GM19328 (cell line): ENCODE data around the gene CRACR2A.

Experiments used
- ATAC-seq: cut with Tn5 transposase; IDR thresholded peaks from one replicate; pipeline ENCODE4 v1.9.1; 2021; ENCODE audit warnings: mild to moderate bottlenecking, moderate library complexity; ENCODE audit not compliant: unreplicated experiment

Gene CRACR2A

DNA sequence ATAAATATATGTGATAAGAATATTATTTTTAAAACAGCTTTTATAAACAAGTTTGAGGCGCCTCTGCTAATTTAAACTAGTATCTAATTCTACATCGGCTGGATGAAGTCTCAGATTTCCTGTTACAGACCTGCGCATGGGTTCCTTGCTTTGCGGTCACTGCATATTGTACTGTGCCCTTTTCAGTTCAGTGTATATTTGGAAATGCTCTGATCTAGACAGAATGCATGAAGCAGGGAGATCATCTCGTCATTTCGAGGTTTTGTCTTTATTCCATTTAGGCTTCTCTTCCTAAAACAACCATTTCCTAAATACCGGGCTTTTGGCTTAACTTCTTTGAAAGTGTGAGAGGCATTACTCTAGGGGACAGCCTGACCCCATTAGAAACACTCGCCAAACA, 25.6 kb downstream of the CRACR2A start:
- ATAC-seq = no peak

DNA sequence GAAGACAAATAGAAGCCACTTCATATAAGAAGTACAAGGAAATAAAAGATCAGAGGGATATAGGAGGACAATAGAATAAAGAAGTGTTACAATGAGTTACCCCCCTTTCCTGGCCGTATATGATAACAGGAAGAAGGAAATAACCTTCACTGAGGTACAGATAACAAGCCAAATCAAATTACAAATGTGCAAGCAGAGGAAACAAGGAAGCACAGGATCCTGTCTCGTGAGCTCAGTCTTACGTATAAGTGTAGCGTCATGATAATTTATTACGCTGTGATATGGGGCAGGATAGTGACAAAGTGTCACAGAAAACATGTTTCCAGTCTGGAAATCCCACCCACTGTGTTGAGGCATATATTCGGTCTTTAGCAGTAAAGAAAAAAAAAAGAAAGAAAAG, 26.5 kb downstream of the CRACR2A start:
- ATAC-seq = no peak

DNA sequence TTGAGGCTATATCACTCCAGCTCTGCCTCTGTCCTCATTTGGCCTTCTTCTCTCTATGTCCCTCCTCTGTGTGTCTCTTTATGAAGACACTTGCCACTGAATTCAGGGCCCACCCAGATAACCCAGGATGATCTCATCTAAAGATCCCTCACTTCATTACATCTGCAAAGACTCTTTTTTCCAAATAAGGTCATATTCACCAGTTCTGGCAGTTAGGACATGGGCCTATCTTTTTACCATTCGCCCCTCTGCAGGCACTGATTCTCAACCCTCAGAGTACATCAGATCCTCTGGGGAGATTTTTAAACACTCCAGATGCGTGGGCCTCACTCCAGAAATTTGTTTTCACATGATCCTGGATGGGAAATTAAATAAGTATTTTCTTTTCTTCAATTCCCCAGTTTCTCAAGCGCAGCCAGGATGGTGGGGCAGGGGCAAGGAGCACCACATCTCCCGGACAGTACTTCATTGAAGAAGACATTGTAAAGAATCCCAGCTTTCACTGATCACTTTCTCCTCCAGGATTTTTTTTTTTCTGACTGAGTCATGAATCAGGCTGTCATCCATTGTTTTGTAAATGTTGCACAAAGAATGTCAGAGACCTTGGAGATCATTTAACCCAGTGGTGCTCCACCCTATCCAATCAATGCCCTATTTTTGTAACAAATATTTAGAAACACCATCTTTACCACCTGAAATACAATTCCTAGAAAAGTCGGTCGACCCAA, 27.4 kb downstream of the CRACR2A start:
- ATAC-seq = no peak

DNA sequence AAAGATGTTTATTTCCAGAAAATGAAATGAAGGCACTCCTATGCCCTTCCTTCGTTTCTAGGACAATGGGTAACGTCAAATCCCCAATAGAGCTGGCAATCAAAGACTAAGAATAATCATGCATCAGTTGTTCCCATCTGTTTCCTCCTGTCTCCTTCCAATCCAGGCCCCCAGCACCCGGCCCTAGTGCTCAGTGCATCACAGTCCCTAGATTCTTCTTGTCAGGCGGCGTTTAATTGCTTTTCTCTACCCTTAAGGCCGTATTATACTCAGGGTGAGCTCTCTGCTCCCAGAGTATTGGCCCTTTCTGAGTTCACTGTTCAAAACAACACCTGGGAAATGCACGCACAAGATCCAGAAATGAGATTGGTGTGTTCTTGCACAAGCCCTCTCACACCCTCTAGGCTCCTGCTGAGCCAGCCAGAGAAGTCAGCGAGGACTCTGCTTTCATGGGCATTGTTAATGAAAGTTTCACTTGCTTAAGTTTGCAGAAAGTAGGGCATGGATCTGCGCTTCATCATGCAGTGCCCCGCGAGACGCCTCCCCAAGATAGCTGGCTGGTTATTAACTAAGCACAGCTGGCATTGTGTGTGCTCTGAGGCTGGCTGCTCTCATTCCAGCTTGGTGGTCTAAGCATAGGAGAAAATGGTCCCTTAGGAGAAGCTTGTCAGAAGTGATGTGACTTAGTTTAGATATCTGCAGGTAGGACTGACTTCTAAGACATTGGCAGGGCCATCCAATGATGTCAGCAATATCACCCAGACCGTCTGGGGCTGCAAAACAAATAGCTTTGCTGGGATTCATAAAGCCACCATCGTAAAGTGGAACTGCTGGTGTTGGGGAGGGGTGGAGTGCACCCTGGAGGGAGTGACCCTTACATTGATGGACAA, 28.7 kb downstream of the CRACR2A start:
- ATAC-seq = no peak

DNA sequence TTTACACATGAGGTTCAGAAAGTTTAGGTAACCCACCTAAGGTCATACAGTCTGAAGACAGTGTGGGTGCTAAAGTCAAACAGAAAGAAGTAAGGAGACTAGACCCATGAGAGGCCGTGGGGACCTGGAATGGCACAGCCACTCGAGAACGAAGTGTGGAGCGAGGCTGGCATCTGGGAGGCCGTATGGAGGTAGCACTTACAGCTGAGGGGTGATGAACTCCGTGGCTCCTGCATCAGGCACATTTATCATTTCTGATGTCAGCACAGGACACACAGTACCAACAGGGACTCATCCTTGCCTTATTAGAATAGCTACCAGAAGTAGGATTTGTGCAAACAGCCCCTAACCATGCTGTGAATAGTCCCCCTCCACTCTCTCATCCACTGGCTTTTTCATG, 30.5 kb downstream of the CRACR2A start:
- ATAC-seq = no peak

DNA sequence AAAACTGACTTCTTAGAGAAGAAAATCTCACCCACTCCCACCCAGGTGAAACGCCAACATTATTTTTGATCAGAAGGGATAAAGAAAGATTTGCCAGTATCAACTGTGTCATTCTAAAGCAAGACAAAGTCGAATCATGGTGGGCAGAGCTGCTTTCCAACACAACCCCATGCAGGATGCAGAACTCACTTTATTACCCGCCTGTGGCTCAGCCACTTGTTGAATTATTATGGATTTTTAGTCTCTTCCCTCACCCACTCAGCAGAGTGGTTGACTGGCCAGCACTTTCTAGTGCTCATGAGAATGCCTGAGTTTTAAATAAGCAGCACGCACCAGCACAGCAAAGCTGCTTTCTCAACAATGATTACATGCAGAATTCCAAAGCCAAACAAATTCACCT, 32.1 kb downstream of the CRACR2A start:
- ATAC-seq = no peak

DNA sequence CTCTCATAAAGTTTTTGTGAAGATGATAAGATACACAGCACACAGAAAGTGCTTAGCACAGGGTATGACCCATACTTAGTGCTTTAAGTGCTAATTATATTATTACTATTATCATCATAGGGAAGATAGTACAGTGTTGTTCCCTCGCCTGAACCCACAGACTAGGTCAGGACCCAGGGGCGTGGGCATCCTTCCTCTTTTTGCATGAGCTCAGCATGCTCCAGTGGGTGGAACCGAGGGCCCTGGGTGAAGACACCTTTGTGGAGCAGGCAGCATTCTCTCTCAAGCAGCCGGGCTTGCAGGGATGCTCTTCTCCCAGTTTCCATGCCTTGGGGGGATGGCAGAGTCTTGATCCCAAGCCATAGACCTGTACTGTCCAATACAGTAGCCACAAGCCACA, 34.8 kb downstream of the CRACR2A start:
- no peak for ATAC-seq

DNA sequence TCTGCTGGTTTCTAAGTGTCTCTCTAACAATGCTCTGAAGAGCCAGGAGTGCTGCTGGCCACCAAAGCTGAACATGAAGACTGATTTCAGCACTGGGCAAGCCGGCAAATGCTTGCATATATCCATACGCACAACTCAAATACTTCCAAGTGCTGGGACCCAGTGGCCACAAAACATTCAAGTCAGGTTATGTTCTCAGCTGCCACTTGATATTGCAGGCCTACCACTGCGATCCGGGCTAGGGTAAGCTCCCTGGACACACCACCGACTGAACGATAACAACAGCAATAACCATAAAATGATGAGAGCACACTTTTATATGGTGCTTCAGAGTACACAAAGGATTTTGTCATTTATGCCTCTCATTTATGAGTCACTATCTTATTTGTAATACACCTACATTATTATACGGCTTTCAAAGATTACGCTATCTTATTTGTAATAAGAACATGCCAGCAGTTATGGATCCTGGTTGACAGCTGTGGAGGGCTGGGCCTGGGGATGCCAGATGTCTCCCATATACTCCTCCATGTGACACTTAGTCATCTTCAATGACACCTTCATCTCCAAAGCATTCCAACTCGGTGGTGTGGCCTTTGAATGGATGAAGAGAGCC, 35.5 kb downstream of the CRACR2A start:
- ATAC-seq = no peak

DNA sequence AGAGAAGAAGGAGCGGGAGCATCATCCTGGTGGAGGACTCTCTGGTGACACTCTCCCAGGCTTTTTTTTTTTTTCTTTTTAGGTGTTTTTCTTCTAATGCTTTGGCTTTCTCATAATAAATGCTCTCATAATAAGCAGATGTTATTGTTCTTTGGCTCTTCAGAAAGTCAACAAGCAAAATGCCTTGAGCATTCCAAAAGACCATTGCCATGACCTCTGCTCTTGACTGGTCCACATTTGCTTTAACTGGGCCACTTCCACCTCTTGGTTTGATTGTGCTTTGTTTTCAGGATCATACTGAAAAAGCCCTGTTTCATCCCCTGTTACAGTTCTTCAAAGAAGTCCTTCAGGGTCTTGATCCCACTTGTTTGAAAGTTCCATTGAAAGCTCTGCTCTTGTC, 36.9 kb downstream of the CRACR2A start:
- ATAC-seq = no peak

DNA sequence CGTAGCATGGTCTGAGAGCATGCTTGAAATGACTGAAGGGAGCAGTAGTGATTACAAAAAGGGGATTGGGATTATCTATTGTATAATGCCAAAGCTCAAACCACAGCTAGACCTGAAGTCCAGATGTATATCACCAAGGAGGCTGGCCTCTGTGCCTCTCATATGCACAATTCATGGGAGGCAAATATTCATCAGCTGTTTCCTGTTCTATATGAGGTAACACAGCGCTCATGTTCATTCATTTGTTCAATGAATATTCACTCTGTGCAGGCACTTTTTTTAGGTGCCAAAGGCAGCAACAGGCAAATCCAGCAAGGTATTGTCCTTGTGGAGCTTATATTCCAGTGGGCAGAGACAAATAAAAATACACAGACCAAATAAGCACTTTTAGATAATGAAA, 39.0 kb downstream of the CRACR2A start:
- ATAC-seq = no peak

DNA sequence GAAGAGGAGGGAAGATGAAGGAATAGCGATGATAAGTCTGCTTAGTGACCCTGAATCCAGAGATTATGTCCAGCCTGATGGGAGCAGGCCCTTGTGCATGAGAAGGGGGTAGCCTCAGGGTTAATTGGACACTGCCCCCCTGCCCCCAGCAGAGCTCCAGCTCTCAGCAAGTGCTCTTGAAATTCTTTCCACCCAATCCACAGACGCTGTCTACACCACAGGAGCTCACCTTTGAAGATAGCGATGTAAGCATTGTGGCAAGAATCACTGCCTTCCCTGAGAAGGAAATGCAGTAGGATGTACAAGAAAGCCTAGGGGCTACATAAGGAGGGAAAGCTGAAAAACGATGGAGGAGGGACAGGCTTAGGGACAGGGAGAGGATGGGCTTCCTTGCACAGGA, 39.4 kb downstream of the CRACR2A start:
- no peak for ATAC-seq

DNA sequence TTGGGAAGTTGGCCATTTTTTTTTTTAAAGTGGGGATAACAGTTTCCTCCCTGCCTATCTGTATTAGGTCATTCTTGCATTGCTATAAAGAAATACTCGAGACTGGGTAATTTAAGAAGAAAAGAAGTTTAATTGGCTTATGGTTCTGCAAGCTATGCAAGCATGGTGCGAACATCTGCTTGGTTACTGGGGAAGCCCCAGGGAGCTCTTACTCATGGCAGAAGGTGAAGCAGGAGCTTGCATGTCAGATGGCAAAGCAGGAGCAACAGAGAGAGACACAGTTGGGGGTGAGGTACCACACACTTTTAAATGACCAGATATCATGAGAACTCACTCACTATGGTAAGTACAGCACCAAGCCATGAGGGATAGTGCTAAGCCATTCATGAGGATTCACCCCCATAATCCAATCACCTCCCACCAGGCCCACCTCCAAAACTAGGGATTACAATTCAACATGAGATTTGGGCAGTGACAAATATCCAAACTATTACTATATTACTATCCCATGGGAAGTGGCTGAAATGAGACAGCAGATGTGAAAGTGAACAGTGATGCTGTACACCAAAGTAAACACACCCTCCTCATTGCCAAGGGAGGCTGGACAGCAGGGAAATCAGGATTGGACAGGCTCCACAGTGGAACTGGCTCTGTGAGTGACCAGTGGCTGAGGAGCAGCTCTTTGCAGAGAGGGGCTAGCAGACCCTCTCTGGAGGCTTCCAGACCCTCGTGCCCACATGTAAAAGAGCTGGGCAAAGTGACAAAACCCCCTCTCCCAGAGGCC, 40.5 kb downstream of the CRACR2A start:
- no peak for ATAC-seq

DNA sequence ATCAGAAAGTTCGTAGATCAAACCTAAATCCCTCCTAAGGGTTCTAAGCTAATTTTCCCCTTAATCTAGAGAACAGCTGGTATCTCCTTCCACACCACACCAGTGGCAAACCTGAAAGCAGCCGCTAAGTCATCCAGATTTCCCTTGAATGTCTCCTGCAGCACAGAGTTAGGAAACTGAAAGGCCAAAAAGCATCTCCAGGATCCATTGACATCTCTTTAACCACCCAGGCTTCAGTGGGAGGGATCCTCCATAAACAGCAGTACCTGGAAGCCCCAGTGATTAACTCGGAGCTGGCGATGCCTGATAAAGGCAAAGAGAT, 47.6 kb downstream of the CRACR2A start:
- no peak for ATAC-seq

DNA sequence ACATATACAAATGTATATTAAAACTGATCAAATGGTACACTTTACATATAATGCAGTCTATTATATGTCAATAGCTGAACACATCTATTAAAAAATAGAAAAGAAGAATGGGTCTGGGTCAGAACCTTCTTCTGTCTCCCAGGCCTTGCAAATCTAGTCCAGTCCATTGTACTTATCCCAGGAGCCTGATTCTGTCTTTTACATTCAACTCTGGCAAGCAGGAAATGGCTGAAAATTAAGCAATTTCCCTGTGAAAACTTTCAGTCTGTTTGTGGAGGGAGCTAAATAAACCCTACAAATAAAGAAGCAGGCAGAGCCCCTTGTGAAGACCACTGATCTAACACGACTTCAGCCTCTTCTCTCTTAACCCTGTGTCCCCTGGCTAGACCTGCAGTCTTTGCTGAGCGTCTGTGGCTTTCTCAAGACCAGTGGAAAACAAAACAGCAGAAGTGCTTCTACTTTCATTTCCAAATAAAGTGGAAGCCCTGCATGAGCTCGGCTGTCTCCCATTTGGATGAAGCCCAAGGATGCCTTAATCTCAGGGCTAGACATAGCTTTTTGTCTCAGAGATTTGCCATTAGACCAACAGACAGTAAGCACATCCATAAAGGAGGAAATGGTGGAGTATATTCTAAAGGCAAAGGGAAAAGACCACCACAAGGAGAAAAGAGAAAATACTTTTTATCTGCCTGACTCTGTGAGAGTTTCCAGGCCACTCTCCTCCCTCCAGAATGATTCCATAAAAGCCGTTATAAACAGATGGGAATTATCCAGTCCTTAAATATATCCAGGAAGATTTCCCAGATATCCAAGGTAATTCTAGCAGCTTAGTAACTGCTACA, 48.2 kb downstream of the CRACR2A start:
- ATAC-seq = no peak

DNA sequence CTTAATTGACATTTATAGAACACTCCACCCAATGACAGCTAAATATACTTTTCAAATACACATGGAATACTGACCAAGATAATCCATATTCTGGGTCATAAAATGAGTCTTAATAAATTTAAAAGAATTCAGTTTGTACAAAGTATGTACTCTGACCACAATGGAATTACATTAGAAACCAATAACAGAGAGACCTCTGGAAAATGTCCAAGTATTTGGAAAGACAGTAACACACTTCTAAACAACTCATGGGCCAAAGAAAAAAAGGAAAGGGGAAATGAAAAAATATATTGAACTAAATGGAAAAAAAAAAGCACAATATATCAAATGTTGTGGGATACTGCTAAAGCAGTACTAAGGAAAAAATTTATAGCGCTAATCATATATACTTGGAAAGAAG, 52.0 kb downstream of the CRACR2A start:
- ATAC-seq = no peak

DNA sequence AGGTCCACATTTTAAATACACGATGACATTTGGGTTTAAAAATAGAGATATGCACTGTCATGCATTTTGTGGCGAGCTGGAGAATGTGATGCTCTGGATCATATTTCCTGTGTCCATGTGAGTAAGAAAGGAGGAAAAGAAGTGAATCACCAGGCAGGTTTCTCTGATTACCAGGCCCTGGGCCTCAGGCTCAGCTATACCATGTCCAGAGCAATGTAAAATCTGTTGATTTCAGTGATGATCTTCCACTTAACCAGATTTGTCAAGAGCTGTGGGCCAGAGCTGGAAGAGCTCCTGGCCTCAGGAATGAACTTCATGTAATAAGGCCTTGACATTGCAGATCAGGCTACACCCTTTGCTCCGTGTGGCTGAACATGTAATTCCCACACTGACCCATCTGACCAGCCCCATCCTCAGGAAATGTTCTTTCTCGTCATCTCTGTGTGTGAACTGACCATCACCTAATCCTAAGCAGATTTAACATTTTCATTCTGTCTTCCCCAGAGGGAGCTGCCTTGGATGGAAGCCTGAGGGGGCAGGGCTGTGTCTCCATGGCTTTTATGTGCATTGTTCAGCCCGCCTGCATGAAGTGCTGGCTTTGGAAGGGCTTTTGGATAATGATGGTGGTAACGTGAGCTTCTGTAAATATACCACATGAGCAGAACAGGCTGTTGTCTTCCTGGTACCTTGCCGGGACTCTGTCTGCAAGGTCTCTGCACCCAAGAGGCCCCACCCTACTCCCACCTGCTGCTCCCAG, 54.5 kb downstream of the CRACR2A start:
- ATAC-seq = no peak

DNA sequence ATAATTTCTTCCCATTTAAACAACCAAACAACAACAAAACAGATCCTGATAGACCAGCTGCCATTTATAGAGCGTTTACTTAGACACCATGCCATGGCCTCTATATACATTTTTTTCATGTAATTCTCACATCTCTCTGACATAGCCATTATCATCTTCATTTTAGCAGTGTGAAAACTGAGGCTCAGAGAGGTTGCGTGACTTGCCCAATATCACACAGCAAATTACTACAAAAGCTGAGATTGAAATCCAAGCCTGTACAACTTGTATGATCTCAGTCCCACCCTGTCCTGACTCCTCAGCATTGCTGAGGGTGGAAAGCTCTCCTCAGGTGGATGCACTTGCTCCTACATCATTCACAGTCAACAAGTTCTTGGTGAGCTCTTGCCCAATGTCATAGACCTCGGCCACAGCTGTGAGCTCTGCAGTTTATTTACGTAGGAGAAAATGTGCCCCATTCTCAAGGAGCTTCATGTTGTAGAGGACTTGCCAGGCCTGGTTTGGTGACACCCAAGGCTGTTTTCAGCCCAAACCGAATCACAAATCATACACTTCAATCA, 55.5 kb downstream of the CRACR2A start:
- ATAC-seq = no peak

DNA sequence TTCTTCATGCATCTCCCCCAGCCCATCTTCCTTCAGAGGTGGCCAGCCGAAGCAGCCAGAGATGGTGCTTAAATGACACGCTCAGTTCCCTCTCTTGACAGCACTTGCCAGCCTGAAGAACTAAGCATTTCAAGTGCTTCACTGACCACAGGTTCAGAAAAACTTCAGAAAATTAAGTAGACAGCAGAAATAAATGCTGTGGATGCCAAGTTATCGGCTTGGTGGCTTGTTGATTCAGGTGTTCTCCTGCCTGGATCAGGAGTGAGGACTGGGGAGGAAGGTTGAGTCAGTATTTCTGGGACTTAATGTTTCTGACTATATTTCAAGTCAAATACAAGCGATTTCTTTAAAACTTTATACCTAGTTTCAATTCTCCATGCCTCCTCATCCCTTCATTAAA, 58.2 kb downstream of the CRACR2A start:
- ATAC-seq = no peak

DNA sequence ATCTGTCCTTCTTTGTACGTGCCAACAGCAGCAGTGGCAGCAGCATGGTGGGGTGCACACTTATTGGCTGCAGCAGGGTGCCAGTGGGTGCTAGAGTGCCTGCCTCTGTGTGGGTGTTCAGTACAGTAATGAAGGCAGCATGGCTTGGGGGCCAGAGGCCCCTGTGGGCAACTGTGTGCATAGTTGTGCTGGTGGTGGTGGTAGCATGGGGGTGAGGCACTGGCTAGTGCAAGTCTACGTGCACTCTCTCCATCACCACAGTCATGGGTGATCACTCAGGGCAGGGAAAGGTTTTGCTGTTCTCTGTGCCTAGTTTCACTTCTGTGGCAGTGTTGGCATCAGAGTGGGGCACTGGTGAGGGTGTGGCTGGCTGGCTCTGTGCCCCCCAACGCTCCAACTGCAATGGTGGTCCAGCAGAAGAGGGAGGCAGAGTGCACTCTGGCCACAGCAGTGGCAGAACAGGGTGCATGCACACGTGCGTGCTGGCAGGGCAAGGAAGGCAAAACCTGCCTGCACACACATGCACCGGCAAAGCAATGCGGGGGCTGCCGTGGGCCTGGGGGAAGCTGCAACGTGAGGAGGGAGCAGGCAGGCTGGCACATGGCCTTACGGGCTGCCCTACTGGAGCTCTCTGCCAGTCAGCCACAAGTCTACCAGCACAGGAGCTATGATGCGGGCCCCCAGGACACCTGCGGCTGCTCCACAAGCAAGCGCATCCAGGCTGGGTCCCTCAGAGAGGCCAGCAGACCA, 60.1 kb downstream of the CRACR2A start:
- ATAC-seq = no peak
